Skeletal muscle satellite cell (primary cell): ENCODE measurements around the gene GPR17. TPM values are rescaled to one million over a fixed set of nuclear protein-coding genes. Genes with fewer than 3 reads are reported as not detected.

Experiments
- H3K27me3 ChIP-seq: 2 replicates; pipeline ENCODE4 v1.7.0; 2013; ENCODE audit warnings: low read length; ENCODE audit not compliant: control insufficient read depth, insufficient read depth
- H3K36me3 ChIP-seq: 2 replicates; pipeline ENCODE4 v1.7.0; 2013; ENCODE audit warnings: mild to moderate bottlenecking, control low read depth, low read length; ENCODE audit not compliant: insufficient read depth
- H3K4me1 ChIP-seq: 2 replicates; pipeline ENCODE4 v1.7.0; 2013; ENCODE audit warnings: low read length; ENCODE audit not compliant: control insufficient read depth, insufficient read depth
- H3K4me2 ChIP-seq: 2 replicates; pipeline ENCODE4 v1.7.0; 2013; ENCODE audit warnings: mild to moderate bottlenecking, low read length
- H3K4me3 ChIP-seq: 2 replicates; pipeline ENCODE4 v1.7.0; 2013; ENCODE audit warnings: low read length
- H3K9ac ChIP-seq: 2 replicates; pipeline ENCODE4 v1.7.0; 2013; ENCODE audit warnings: mild to moderate bottlenecking, low read depth, low read length, moderate library complexity
- H3K9me3 ChIP-seq: replicated peaks from 2 replicates; pipeline ENCODE4 v1.7.0; 2013; ENCODE audit warnings: mild to moderate bottlenecking, control low read depth, low read length
- total RNA-seq: library from RNA; depleted of rRNA; stranded (reverse); fragments of >200 nt; gene quantifications from 2 replicates; pipeline ENCODE4 v1.2.3, GENCODE V29; 2012; rRNA removed

The GPR17 gene, protein sequence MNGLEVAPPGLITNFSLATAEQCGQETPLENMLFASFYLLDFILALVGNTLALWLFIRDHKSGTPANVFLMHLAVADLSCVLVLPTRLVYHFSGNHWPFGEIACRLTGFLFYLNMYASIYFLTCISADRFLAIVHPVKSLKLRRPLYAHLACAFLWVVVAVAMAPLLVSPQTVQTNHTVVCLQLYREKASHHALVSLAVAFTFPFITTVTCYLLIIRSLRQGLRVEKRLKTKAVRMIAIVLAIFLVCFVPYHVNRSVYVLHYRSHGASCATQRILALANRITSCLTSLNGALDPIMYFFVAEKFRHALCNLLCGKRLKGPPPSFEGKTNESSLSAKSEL
- not detected in 2 replicates for total RNA-seq

DNA sequence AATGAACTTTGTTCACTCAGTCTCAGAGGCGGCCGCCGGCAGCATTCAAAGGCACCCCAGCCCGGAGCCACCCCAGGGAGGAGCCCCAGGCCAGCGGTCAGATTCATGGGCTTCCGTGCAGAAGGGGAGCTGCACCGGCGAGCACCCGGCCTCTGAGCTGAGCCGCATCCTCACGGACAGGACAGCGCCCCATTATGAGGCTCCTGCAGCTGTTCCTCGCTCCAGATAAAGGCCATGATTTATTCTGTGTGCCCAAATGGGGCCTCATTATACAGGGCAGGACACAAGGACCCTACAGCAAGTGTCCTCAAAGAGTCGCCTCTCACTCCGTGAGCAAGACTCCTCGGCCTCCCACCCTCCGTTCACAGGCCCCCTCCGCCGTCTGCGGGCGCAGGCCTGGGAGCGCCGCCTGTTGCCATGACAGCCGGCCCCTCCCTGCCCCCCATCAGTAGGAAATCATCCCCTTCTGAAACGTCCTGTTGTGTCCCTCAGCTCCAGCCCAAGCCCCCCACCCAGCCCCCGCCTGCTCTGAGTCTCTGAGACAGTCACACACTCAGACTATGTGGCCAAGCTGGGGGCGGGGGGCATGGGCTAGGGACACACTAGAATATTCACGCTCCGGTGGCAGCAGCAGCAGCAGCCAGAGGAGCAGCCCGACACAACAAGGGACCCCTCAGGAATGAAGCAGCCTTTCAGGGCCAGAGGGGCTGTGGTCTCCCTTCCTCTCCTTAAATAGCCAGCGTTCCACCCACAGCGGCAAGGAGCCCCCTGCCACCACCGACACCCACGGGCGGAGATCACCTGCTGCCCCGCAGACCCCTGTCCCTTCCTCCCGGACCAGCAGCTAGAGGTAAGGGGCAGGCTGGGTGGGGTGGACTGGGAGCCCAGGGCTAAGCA lies at the start of gene GPR17:
TSS of gene GPR17 (plus strand) at position 759 of the 897 bp plus-strand sequence. CDS start 4,583 bp downstream, outside the sequence.
- H3K27me3 ChIP-seq, result no peaks in the 10 kb centered on the region
- H3K9ac ChIP-seq, result no peak within 1 kb of the TSS
- H3K4me3 ChIP-seq, result no peak within 1 kb of the TSS
- H3K9me3 ChIP-seq, result no peaks in the 10 kb centered on the region
- H3K36me3 ChIP-seq, result no peaks in the 10 kb centered on the region
- H3K4me2 ChIP-seq, result no peak within 1 kb of the TSS
- peaks cover 20% of the 10 kb centered on the region for H3K4me1 ChIP-seq

DNA sequence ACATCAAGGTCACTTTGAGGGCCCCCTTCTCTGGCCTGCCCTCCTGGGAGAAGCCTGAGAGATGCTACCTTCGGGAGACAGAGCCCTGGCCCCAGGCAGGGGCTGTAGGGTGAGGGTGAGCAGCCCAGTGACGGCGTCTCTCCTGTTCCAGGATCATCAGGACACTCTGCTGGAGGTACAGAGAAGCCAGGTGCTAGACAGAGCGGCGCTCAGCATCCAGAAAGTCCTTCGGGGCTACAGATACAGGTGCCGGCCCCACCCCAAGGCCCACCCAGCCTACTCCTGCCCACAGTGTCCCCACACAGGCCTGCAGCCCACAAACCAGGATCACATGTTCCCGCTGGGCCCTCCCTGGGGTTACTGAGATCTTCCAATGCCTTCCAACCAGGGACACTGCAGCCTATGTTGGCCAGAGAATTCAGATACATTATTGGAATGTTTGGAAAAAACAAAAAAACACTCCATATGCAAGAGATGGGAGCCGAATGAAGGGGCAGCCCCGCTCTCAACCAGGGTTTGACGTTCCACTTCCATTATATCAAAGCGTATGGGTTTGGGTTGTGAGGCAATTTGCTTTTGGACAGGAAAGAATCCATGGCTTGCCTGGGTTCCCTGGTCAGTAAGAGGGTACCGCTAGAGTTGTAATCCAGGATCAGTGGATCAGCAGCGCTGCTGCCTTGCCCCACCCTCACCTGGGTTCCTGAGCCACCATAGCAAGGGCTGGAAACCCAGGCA lies 49.5 kb upstream of the GPR17 start:
- H3K9ac ChIP-seq, result no peak overlapping the region
- H3K4me1 ChIP-seq, result peaks cover 45% of the 10 kb centered on the region
- H3K36me3 ChIP-seq, result peaks cover 6% of the 10 kb centered on the region
- peaks cover 4% of the 10 kb centered on the region for H3K9me3 ChIP-seq
- H3K27me3 ChIP-seq, result no peaks in the 10 kb centered on the region
- H3K4me3 ChIP-seq, result no peak overlapping the region
- no peak overlapping the region for H3K4me2 ChIP-seq

DNA sequence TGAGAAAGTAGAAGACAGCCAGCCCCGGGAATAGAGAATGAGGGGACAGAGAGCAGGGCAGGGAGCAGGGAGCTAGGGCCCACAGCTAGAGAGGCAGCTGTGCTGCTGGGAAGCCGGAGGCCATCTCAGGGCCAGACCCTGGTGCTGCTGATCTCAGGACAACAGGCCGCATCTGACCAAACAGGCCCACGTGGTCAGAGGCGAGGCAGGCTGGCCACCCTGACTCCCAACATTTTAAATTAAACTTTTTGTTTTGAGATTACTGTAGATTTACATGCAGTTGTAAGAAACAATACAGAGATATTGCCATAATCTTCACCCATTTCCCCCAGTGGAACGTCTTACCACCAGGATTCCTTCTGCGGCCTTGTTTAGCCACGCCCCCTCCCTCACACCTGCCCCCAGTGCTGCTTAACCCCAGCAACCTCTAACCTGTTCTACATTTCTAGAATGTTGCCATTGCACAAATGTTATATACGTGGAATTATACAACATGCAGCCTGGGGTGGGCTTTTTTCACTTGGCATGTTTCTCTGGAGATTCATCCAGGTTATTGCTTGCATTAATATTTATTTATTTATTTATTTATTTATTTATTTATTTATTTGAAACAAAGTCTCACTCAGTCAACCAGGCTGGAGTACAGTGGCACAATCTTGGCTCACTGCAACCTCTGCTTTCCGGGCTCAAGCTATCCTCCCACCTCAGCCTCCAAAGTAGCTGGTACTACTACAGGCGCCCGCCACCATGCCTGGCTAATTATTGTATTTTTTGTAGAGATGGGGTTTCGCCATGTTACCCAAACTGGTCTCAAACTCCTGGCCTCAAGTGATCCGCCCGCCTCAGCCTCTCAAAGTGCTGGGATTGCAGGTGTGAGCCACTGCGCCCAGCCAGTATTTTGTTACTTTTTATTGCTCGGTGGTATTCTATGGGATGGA lies 48.6 kb upstream of the GPR17 start:
- Histone ChIP-seq H3K9ac (no peak overlapping the region), H3K4me1 (peaks cover 39% of the 10 kb centered on the region), H3K9me3 (peaks cover 11% of the 10 kb centered on the region), H3K27me3 (no peaks in the 10 kb centered on the region), H3K4me3 (no peak overlapping the region), H3K36me3 (peaks cover 6% of the 10 kb centered on the region), H3K4me2 (no peak overlapping the region)

DNA sequence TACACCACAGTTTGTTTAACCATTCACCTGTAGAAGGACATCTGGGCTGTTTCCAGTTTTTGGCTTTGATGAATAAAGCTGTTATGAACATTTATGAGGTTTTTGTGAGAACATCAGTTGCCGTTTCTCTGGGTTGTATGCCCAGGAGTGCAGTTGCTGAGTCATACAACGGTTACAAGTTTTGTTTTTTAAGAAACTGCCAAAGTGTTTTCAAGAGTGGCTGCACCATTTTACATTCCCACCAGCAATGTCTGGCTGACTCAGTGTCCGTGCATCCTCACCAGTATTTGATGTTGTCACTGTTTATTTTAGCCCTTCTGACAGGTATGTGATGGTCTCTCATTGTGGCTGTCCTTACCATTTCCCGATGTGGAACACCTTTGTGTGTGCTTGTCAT lies 48.0 kb upstream of the GPR17 start:
- Histone ChIP-seq H3K9me3 (peaks cover 14% of the 10 kb centered on the region), H3K27me3 (no peaks in the 10 kb centered on the region), H3K4me2 (peak overlapping the region; percentile 45), H3K4me3 (peak overlapping the region; percentile 26), H3K4me1 (peaks cover 39% of the 10 kb centered on the region), H3K36me3 (peaks cover 6% of the 10 kb centered on the region), H3K9ac (peak overlapping the region; percentile 28)

DNA sequence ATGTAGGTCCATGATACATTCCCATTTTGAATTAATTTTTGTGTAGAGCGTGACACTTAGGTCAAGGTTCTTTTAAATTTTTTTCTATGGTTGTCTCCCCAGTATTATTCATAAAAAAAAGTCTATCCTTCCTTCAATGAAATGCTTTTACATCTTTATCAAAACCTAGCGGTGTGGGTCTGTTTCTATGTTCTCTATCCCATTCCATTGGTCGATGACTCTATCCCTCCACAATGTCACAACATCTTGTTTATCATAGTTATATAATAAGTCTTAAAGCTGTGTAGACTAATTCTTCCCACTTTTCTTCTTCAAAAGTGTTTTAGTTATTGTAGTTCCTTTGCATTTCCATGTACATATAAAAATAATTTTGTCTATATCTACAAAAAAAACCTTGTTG lies 47.2 kb upstream of the GPR17 start:
- H3K4me3 ChIP-seq, result peak overlapping the region; percentile 5
- H3K27me3 ChIP-seq, result no peaks in the 10 kb centered on the region
- peaks cover 6% of the 10 kb centered on the region for H3K36me3 ChIP-seq
- peak overlapping the region; percentile 45 for H3K4me2 ChIP-seq
- H3K9ac ChIP-seq, result peak overlapping the region; percentile 52
- H3K4me1 ChIP-seq, result peaks cover 36% of the 10 kb centered on the region
- H3K9me3 ChIP-seq, result peaks cover 20% of the 10 kb centered on the region

DNA sequence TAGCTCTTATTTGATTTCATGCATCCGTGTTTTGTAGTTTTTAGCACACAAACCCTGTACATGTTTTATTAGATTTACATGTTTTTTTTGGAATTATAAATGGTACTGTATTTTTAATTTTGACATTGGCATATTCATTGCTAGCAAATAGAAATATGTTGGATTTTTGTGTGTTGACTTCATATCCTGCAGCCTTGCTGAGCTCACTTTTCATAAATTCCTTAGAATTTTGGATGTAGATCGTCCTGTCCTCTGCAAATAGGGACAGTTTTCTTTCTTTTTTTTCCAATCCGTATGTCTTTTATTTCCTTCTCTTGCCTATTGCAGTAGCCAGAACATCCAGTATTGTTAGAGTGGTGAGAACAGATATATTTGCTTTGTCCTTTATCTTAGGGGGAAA lies 46.7 kb upstream of the GPR17 start:
- peak overlapping the region; percentile 45 for H3K4me2 ChIP-seq
- H3K9ac ChIP-seq, result peak overlapping the region; percentile 52
- H3K4me1 ChIP-seq, result peaks cover 31% of the 10 kb centered on the region
- no peaks in the 10 kb centered on the region for H3K27me3 ChIP-seq
- peaks cover 20% of the 10 kb centered on the region for H3K9me3 ChIP-seq
- H3K36me3 ChIP-seq, result peaks cover 6% of the 10 kb centered on the region
- peak overlapping the region; percentile 31 for H3K4me3 ChIP-seq

DNA sequence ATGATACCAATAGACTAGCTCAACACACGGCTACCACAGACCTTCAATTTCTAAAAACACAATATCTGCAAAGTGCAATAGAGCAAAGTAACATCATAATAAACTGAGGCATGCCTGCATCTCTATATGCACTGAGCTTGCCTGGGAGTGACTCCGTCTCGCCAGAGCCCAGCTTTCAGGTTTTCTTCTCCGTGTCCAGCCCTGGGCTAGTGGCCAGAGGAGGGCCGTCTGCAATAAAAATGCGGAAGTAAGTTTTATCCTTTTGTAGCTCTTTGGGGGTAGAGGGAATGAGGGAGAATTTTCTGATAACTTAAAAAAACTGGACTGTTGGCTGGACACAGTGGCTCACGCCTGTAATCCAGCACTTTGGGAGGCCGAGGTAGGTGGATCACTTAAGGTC lies 41.0 kb upstream of the GPR17 start:
- peaks cover 4% of the 10 kb centered on the region for H3K4me1 ChIP-seq
- no peaks in the 10 kb centered on the region for H3K27me3 ChIP-seq
- H3K4me3 ChIP-seq, result no peak overlapping the region
- peaks cover 15% of the 10 kb centered on the region for H3K9me3 ChIP-seq
- no peak overlapping the region for H3K4me2 ChIP-seq
- H3K36me3 ChIP-seq, result peaks cover 13% of the 10 kb centered on the region
- H3K9ac ChIP-seq, result no peak overlapping the region

DNA sequence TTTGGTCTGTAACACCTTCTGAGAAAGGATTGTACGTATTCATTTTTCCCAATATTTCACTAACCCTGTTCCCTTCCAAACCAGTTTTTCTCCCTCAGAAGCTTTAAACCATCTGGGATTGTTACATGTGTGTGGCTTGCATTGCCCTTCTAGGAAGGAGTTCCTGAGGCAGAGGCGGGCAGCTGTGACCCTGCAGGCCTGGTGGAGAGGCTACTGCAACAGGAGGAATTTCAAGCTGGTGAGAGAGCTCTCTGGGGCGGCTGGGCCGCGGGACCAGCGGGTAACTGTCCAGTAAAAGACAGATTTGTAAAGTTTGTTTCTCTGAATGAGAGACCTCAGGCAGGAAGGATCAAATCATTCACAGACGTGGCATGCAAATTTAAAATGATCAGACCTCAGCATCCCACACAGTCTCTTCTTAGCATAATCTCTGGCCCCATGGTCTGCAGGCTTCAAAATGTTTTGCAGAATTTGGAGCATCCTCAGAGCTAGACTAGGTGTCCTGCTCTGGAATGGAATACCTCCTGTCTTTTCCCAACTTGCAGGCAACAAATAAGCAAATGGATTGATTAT lies 40.2 kb upstream of the GPR17 start:
- Histone ChIP-seq H3K9ac (no peak overlapping the region), H3K4me2 (no peak overlapping the region), H3K4me3 (no peak overlapping the region), H3K9me3 (peaks cover 15% of the 10 kb centered on the region), H3K27me3 (no peaks in the 10 kb centered on the region), H3K4me1 (peaks cover 4% of the 10 kb centered on the region), H3K36me3 (peaks cover 18% of the 10 kb centered on the region)

DNA sequence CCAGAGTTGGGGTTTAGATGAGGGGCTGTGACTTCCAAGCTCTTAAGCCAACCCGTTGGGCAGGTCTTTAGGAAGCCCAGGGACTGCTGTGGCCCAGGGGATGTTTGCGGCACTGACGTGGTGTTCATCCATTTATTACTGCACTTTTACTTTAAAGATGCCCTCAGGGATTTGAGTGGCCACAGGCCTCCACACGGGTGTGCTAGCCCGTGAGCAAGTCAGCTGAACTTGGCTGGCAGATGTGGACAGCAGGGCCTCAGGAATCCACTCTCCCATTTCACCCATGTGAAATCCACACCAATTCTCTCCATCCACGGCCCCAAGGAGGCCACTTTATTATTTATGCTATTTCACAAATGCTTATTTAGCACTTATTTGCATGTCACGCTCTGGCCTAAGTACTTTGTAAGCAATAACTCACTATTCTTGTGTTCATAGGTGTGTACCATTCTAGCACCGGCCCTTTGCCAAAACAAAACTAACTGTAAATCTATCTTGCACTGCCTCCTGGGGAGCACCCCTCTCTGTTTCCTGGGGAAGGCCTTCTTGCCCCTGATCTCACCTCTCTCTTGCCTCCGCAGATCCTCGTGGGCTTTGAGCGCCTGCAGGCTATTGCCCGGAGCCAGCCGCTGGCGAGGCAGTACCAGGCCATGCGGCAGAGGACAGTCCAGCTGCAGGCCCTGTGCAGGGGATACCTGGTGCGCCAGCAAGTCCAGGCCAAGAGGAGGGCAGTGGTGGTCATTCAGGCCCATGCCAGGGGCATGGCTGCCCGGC lies 39.1 kb upstream of the GPR17 start:
- Histone ChIP-seq H3K4me3 (no peak overlapping the region), H3K27me3 (no peaks in the 10 kb centered on the region), H3K9ac (no peak overlapping the region), H3K9me3 (peaks cover 13% of the 10 kb centered on the region), H3K36me3 (peaks cover 20% of the 10 kb centered on the region), H3K4me2 (no peak overlapping the region), H3K4me1 (peaks cover 4% of the 10 kb centered on the region)
